Uterus (tissue), 4 donors: ENCODE data around the gene MIAT. TPM values are rescaled to one million over a fixed set of nuclear protein-coding genes. Genes with fewer than 3 reads are reported as not detected.

Experiments used
- DNase-seq, 2 donors: peaks; one replicate each; pipeline ENCODE4 v3.0.0-alpha.2; 2019 to 2020
- H3K27ac ChIP-seq, 2 donors: fragments of 200-600 bp; sonication (generic); 1 replicate in 1 of 2; 2 replicates in 1 of 2; pipeline ENCODE4 v1.5.1; 2016 to 2018
- H3K27me3 ChIP-seq, 2 donors: fragments of 200-600 bp; sonication (generic); one replicate each; pipeline ENCODE4 v1.5.1; 2018 to 2019; ENCODE audit warnings: control low read depth in 1 of 2
- H3K36me3 ChIP-seq, 2 donors: fragments of 200-600 bp; sonication (generic); one replicate each; pipeline ENCODE4 v1.5.1; 2019; ENCODE audit warnings: control low read depth in 1 of 2
- H3K4me1 ChIP-seq, 2 donors: fragments of 200-600 bp; sonication (generic); one replicate each; pipeline ENCODE4 v1.5.1; 2018 to 2019; ENCODE audit warnings: control low read depth in 1 of 2
- H3K4me3 ChIP-seq, 2 donors: fragments of 200-600 bp; sonication (generic); 1 replicate in 1 of 2; 2 replicates in 1 of 2; pipeline ENCODE4 v1.5.1; 2018 to 2019; ENCODE audit warnings: mild to moderate bottlenecking in 1 of 2
- H3K9me3 ChIP-seq, 2 donors: fragments of 200-600 bp; sonication (generic); one replicate each; pipeline ENCODE4 v1.5.1; 2019; ENCODE audit warnings: control low read depth in 1 of 2
- POLR2A ChIP-seq, 2 donors: fragments of 450-650 bp; IDR thresholded peaks; one replicate each; pipeline ENCODE4 v1.6.1; 2016; ENCODE audit warnings: antibody characterized with exemption in 2 of 2, mild to moderate bottlenecking in 1 of 2, moderate library complexity in 1 of 2
- intact Hi-C: fragments of 100-400 bp; cut with DNase I; formaldehyde crosslinking; loops from one replicate; pipeline ENCODE4 v1.15.1; 2023; ENCODE audit warnings: low total_unique reads
- total RNA-seq, 4 donors: library from RNA; depleted of rRNA in 3 of 4; stranded (reverse); fragments of >200 nt in 3 of 4; gene quantifications; one replicate each; pipeline versions ENCODE4 v1.1.0 to v1.2.4, GENCODE V29; 2014 to 2023
- TF ChIP-seq, protein P1 (sequence below), 4 experiments: fragments of 200-600 bp in 2 of 4; fragments of 450-650 bp in 2 of 4; sonication (generic) in 2 of 4; IDR thresholded peaks; one replicate each; pipeline ENCODE4 v1.5.1; 2016 to 2019; ENCODE audit warnings: antibody characterized with exemption in 4 of 4, mild to moderate bottlenecking in 2 of 4, moderate library complexity in 1 of 4
- donor health status: DM: yes; HTN: yes; CAD: no.

The MIAT gene
- total RNA-seq, 4 donors from 2014 or later = 0.51 to 5.3 (median 3.1) TPM

DNA sequence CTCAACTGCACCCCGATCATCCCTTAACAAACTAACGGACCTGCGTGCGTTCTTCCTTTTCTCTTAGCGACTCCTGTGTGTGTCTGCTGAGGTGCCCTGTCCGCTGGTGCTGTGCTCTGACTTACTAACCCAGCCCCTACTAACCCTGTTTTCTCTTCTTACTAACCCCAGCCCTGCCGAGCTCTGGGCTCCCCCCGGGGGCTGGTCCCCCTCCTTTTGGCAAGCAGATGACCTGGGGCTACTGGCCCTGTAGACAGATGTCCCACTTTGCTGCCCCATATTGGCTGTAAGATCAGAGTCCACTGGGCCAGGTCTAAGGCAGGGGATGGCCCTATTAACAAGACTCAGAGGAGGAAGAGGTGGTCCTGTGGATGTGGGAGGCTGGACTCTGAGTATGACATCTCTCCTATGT lies 14.7 kb downstream of the MIAT start:
- intact Hi-C loops = no loop called here
- no peak for DNase-seq
- peak overlapping the region; percentile 92 to 95 for H3K27ac ChIP-seq
- H3K9me3 ChIP-seq = no peaks in the 10 kb centered on the region
- peaks cover 0 to 9% of the 10 kb centered on the region in 2 donors for H3K4me1 ChIP-seq
- TF ChIP-seq, protein P1, sequence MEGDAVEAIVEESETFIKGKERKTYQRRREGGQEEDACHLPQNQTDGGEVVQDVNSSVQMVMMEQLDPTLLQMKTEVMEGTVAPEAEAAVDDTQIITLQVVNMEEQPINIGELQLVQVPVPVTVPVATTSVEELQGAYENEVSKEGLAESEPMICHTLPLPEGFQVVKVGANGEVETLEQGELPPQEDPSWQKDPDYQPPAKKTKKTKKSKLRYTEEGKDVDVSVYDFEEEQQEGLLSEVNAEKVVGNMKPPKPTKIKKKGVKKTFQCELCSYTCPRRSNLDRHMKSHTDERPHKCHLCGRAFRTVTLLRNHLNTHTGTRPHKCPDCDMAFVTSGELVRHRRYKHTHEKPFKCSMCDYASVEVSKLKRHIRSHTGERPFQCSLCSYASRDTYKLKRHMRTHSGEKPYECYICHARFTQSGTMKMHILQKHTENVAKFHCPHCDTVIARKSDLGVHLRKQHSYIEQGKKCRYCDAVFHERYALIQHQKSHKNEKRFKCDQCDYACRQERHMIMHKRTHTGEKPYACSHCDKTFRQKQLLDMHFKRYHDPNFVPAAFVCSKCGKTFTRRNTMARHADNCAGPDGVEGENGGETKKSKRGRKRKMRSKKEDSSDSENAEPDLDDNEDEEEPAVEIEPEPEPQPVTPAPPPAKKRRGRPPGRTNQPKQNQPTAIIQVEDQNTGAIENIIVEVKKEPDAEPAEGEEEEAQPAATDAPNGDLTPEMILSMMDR (IDR thresholded peaks at IDR 0.05) = no peak
- TF ChIP-seq POLR2A (IDR thresholded peaks at IDR 0.05) = no peak
- H3K4me3 ChIP-seq = peak overlapping the region; percentile 78 to 97
- H3K36me3 ChIP-seq = no peaks in the 10 kb centered on the region
- no peaks in the 10 kb centered on the region for H3K27me3 ChIP-seq

DNA sequence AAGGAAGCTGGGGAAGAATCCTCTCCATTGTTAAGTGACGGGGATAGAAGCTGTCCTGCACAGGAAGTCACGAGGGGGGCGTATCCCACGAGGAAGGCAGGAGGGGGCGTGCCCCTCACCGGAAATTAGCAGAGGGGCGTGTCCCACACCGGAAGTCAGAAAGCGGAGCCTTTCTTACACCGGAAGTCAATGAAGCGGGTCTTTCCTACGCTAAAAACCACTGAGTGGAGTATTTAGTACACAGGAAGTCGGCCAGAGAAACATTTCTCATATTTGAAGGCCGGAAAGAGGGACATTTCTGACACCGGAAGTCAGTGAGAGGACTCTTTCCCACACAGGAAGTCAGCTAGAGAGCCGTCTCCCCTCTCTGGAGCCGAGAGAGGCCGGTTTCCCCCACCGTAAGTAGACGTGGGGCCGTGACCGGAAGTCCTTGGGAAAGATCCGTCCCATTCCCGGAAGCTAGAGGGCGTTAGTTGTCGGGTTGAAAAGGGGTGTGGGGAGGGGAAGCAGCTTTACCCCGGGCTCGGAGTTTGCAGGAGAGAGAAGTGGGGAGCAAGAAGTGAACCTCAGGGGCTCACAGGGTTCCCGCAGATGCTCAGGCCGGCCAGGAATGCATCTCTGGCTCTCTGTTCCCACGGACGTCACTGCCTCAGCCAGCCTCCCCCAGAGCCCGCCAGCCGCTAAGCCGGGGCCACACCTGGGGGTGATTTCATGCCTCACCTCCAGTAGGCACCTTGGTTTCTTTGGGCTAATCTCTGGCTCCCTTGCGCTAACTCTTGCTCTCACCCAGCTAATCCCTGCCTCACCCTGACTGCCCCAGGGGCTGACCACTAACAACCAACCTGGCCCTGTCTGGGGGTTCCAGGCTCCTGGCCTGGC lies 15.4 kb downstream of the MIAT start:
- Histone ChIP-seq H3K27me3 (no peaks in the 10 kb centered on the region), H3K27ac (peak overlapping the region; percentile 92 to 95), H3K4me3 (peak overlapping the region; percentile 78 to 97), H3K4me1 (peaks cover 0 to 9% of the 10 kb centered on the region in 2 donors), H3K9me3 (no peaks in the 10 kb centered on the region), H3K36me3 (no peaks in the 10 kb centered on the region)
- peak; percentile 92 to 94 for DNase-seq
- intact Hi-C loops = no loop called here
- TF ChIP-seq, protein P1 (IDR thresholded peaks at IDR 0.05) = peak; percentile 48 to 62 (median 58)
- no peak for TF ChIP-seq POLR2A (IDR thresholded peaks at IDR 0.05)

GRCh38 chr22:26673486-26673885 lies 16.1 kb downstream of the MIAT start:
- H3K9me3 ChIP-seq = no peaks in the 10 kb centered on the region
- peak overlapping the region; percentile 92 to 95 for H3K27ac ChIP-seq
- peak overlapping the region; percentile 78 to 97 for H3K4me3 ChIP-seq
- H3K4me1 ChIP-seq = peaks cover 0 to 9% of the 10 kb centered on the region in 2 donors
- H3K27me3 ChIP-seq = no peaks in the 10 kb centered on the region
- DNase-seq = no peak
- intact Hi-C loops = no loop called here
- TF ChIP-seq POLR2A (IDR thresholded peaks at IDR 0.05) = no peak
- TF ChIP-seq, protein P1 (IDR thresholded peaks at IDR 0.05) = no peak
- H3K36me3 ChIP-seq = no peaks in the 10 kb centered on the region

DNA sequence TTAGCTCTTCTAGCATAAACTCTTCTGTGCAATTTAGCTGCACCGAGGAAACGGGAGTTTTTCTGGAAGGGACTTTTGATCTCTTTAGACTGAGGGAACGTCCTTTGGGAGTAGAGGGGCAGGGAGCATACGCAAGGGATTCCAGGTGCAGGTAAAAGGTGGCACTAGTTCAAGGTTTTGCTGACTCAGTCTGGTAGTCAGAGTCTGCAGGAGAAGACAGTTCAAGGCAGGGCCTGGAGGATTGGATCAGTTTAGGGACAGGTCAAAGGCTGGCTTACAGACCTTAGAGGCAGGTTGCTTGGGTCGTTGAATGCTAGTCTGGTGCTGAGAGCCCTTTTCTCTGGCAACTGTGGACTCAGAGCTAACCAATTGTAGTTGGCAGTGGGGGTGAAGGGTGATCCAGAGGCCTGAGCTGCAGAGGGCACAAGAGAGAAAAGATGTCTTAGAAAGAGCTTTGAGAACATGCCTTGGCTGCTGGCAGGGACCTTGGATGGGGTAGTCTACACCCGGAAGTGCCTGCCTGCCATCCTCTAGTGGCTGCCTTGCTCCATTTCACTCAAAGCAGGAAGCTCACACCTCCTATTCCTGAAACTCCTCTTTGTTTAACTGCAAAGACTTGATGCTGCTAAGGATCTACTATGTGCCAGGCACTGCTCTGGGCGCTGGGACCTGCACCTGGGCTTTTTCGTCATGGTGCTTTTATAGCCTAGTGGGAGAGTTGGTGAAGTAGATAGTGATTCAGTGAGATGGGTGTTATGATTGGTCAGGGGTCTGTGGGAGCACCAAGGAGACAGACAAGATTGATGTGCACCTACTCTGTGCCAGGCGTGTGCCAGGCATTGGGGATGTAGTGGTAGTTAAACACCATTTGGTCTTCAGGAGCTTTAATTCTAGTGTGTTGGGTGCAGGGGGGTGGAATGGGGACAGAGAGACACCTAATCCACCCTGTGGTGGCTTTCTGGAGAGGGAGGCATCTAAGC lies 17.1 kb downstream of the MIAT start:
- Histone ChIP-seq H3K4me1 (peaks cover 0 to 9% of the 10 kb centered on the region in 2 donors), H3K36me3 (no peaks in the 10 kb centered on the region), H3K27ac (no peak overlapping the region), H3K9me3 (no peaks in the 10 kb centered on the region), H3K4me3 (no peak overlapping the region), H3K27me3 (no peaks in the 10 kb centered on the region)
- intact Hi-C loops = no loop called here
- TF ChIP-seq, protein P1 (IDR thresholded peaks at IDR 0.05) = no peak
- no peak for TF ChIP-seq POLR2A (IDR thresholded peaks at IDR 0.05)
- no peak for DNase-seq
